Measurements from ENCODE around the gene ITGB3. TPM values are rescaled to one million over a fixed set of nuclear protein-coding genes. Genes with fewer than 3 reads are reported as not detected.
A peak's percentile ranks its signal among the peaks of the same experiment; 100 is the strongest.

Gene ITGB3
- total RNA-seq, 3 donors from 2014 or later, result 3.9 to 58.4 (median 6.8) TPM

- intact Hi-C loops (cut with DNase I, micrococcal nuclease), result no loop called here
Observed at GRCh38 chr17:47277921-47278320, 24.3 kb downstream of the ITGB3 start.

GRCh38 chr17:47278561-47278960, 24.9 kb downstream of the ITGB3 start:
- no peak for DNase-seq
- H3K9me3 ChIP-seq, result no peaks in the 10 kb centered on the region
- peaks cover 18% of the 10 kb centered on the region for H3K4me1 ChIP-seq (ENCODE audit: low read depth)
- no peak for ATAC-seq
- H3K4me3 ChIP-seq, result no peak overlapping the region
- intact Hi-C loops (cut with DNase I, micrococcal nuclease), result no loop called here
- no peaks in the 10 kb centered on the region for H3K36me3 ChIP-seq (ENCODE audit: low read depth)
- no peak for TF ChIP-seq CTCF (IDR thresholded peaks at IDR 0.05)

More at GRCh38 chr17:47277921-47278320, 24.3 kb downstream of the ITGB3 start:
- no peak for DNase-seq
- H3K4me3 ChIP-seq, result no peak overlapping the region
- no peaks in the 10 kb centered on the region for H3K36me3 ChIP-seq (ENCODE audit: low read depth)
- peaks cover 18% of the 10 kb centered on the region for H3K4me1 ChIP-seq (ENCODE audit: low read depth)
- no peak for TF ChIP-seq CTCF (IDR thresholded peaks at IDR 0.05)
- H3K9me3 ChIP-seq, result no peaks in the 10 kb centered on the region
- ATAC-seq, result no peak

GRCh38 chr17:47279062-47279801, 25.6 kb downstream of the ITGB3 start:
- peak in 1 of 3 donors; percentile 47 for DNase-seq
- H3K9me3 ChIP-seq, result no peaks in the 10 kb centered on the region
- TF ChIP-seq CTCF (IDR thresholded peaks at IDR 0.05), result no peak
- H3K36me3 ChIP-seq (ENCODE audit: low read depth), result no peaks in the 10 kb centered on the region
- intact Hi-C loops (cut with DNase I, micrococcal nuclease), result no loop called here
- H3K4me1 ChIP-seq (ENCODE audit: low read depth), result peaks cover 18% of the 10 kb centered on the region
- peak; percentile 56 for ATAC-seq
- H3K4me3 ChIP-seq, result no peak overlapping the region

- DNase-seq (no peak), ATAC-seq (peak; percentile 19)
- no peaks in the 10 kb centered on the region for H3K9me3 ChIP-seq
- intact Hi-C loops (cut with DNase I, micrococcal nuclease), result no loop called here
- no peaks in the 10 kb centered on the region for H3K36me3 ChIP-seq (ENCODE audit: low read depth)
- peaks cover 18% of the 10 kb centered on the region for H3K4me1 ChIP-seq (ENCODE audit: low read depth)
- no peak for TF ChIP-seq CTCF (IDR thresholded peaks at IDR 0.05)
- no peak overlapping the region for H3K4me3 ChIP-seq
Observed at GRCh38 chr17:47280072-47280811, 26.6 kb downstream of the ITGB3 start.

GRCh38 chr17:47281216-47281615, 27.6 kb downstream of the ITGB3 start:
- TF ChIP-seq CTCF (IDR thresholded peaks at IDR 0.05), result no peak
- ATAC-seq, result no peak
- no peak for DNase-seq
- peaks cover 12% of the 10 kb centered on the region for H3K4me1 ChIP-seq (ENCODE audit: low read depth)
- no peaks in the 10 kb centered on the region for H3K9me3 ChIP-seq
- intact Hi-C loops (cut with DNase I, micrococcal nuclease), result no loop called here
- no peaks in the 10 kb centered on the region for H3K36me3 ChIP-seq (ENCODE audit: low read depth)
- no peak overlapping the region for H3K4me3 ChIP-seq
